Measurements from ENCODE around the gene HSPA1A.
"Not testable (repeated sequence)": the region's sequence is repeated elsewhere in the genome, so short reads cannot be mapped to it uniquely, and the experiment has no call there.

HSPA1A gene

DNA sequence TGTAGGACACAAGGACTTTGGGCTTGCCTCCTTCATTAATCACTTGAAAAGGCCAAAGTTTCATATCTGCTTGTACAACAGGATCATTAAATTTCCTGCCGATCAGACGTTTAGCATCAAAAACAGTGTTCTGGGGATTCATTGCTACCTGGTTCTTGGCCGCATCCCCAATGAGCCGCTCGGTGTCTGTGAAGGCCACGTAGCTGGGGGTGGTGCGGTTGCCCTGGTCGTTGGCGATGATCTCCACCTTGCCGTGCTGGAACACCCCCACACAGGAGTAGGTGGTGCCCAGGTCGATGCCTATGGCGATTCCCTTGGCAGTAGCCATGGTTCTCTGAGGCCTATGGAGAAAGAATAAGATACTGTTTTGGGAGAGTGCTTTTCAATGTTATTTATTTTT is 3.7 kb upstream of the HSPA1A start:
- Histone ChIP-seq H3K9me3 (ENCODE audit: control insufficient read depth in 5 of 5, low read length in 5 of 5) (no peaks in the 10 kb centered on the region), H3K4me3 (ENCODE audit: low read depth in 1 of 5, low read length in 5 of 5) (no peak overlapping the region), H3K4me1 (ENCODE audit: control insufficient read depth in 5 of 5, insufficient read depth in 5 of 5, low read length in 5 of 5) (peaks cover 8 to 14% (median 13%) of the 10 kb centered on the region in 5 donors), H3K27ac (ENCODE audit: low read depth, low read length) (no peak overlapping the region), H3K9ac (ENCODE audit: low read length in 5 of 5) (no peak overlapping the region), H3K27me3 (ENCODE audit: control insufficient read depth in 5 of 5, insufficient read depth in 4 of 5, low read length in 5 of 5) (no peaks in the 10 kb centered on the region), H3K36me3 (ENCODE audit: control insufficient read depth in 5 of 5, insufficient read depth in 5 of 5, low read length in 5 of 5) (no peaks in the 10 kb centered on the region)

DNA sequence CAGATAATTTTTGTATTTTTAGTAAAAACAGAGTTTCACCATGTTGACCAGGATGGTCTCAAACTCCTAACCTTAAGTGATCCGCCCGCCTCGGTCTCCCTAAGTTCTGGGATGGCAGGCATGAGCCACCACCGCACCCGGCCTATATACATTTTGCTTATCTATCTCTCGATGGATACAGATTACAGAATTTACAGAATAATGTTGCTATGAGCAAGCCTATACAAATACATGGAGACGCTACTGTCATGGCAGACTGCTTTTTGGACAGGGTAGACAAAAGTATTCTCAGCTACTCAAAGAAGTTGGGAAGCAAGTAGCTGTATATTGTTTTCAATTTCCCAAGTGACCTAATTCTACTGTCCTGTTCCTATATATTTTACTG is 1.9 kb upstream of the HSPA1A start:
- Histone ChIP-seq H3K36me3 (ENCODE audit: control insufficient read depth in 5 of 5, insufficient read depth in 5 of 5, low read length in 5 of 5) (no peaks in the 10 kb centered on the region), H3K9me3 (ENCODE audit: control insufficient read depth in 5 of 5, low read length in 5 of 5) (no peaks in the 10 kb centered on the region), H3K27me3 (ENCODE audit: control insufficient read depth in 5 of 5, insufficient read depth in 4 of 5, low read length in 5 of 5) (no peaks in the 10 kb centered on the region), H3K4me3 (ENCODE audit: low read depth in 1 of 5, low read length in 5 of 5) (peak overlapping the region in 3 of 5 donors; percentile 37 to 54 (median 49)), H3K4me1 (ENCODE audit: control insufficient read depth in 5 of 5, insufficient read depth in 5 of 5, low read length in 5 of 5) (peaks cover 13 to 25% (median 22%) of the 10 kb centered on the region in 5 donors), H3K27ac (ENCODE audit: low read depth, low read length) (peak overlapping the region; percentile 100), H3K9ac (ENCODE audit: low read length in 5 of 5) (peak overlapping the region; percentile 45 to 98 (median 80))

DNA sequence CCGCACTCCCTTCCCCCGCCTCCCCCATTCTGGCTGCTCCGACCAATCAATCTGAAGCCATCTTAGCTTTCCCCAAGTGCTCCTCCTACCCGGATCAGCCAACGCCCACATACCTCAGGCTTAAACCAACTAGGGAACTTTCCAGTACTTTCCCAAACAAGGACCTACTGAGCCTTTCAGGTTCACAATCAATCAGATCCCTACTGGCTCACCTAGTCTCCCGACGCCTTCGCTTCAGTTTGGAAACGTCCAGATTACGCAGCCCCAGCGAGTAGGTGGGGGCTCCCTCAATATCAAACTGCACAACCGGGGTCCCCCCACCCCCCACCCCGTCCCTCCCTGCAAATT is 692 bp upstream of the HSPA1A start:
- Histone ChIP-seq H3K4me3 (ENCODE audit: low read depth in 1 of 5, low read length in 5 of 5) (peak overlapping the region; percentile 59 to 84 (median 67)), H3K27ac (ENCODE audit: low read depth, low read length) (peak overlapping the region; percentile 100), H3K27me3 (ENCODE audit: control insufficient read depth in 5 of 5, insufficient read depth in 4 of 5, low read length in 5 of 5) (no peaks in the 10 kb centered on the region), H3K9ac (ENCODE audit: low read length in 5 of 5) (peak overlapping the region in 4 of 5 donors; percentile 77 to 93 (median 80)), H3K9me3 (ENCODE audit: control insufficient read depth in 5 of 5, low read length in 5 of 5) (no peaks in the 10 kb centered on the region), H3K4me1 (ENCODE audit: control insufficient read depth in 5 of 5, insufficient read depth in 5 of 5, low read length in 5 of 5) (peaks cover 13 to 36% (median 30%) of the 10 kb centered on the region in 5 donors), H3K36me3 (ENCODE audit: control insufficient read depth in 5 of 5, insufficient read depth in 5 of 5, low read length in 5 of 5) (no peaks in the 10 kb centered on the region)

DNA sequence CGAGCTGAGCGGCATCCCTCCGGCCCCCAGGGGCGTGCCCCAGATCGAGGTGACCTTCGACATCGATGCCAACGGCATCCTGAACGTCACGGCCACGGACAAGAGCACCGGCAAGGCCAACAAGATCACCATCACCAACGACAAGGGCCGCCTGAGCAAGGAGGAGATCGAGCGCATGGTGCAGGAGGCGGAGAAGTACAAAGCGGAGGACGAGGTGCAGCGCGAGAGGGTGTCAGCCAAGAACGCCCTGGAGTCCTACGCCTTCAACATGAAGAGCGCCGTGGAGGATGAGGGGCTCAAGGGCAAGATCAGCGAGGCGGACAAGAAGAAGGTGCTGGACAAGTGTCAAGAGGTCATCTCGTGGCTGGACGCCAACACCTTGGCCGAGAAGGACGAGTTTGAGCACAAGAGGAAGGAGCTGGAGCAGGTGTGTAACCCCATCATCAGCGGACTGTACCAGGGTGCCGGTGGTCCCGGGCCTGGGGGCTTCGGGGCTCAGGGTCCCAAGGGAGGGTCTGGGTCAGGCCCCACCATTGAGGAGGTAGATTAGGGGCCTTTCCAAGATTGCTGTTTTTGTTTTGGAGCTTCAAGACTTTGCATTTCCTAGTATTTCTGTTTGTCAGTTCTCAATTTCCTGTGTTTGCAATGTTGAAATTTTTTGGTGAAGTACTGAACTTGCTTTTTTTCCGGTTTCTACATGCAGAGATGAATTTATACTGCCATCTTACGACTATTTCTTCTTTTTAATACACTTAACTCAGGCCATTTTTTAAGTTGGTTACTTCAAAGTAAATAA is 2.0 kb downstream of the HSPA1A start:
- H3K27me3 ChIP-seq (ENCODE audit: control insufficient read depth in 5 of 5, insufficient read depth in 4 of 5, low read length in 5 of 5); H3K9me3 ChIP-seq (ENCODE audit: control insufficient read depth in 5 of 5, low read length in 5 of 5); H3K36me3 ChIP-seq (ENCODE audit: control insufficient read depth in 5 of 5, insufficient read depth in 5 of 5, low read length in 5 of 5): not testable (repeated sequence)
- Histone ChIP-seq H3K4me3 (ENCODE audit: low read depth in 1 of 5, low read length in 5 of 5) (peak overlapping the region; percentile 69 to 76 (median 69)), H3K27ac (ENCODE audit: low read depth, low read length) (peak overlapping the region; percentile 67), H3K4me1 (ENCODE audit: control insufficient read depth in 5 of 5, insufficient read depth in 5 of 5, low read length in 5 of 5) (peaks cover 13 to 52% (median 46%) of the 10 kb centered on the region in 5 donors), H3K9ac (ENCODE audit: low read length in 5 of 5) (peak overlapping the region; percentile 6 to 75 (median 58))

DNA sequence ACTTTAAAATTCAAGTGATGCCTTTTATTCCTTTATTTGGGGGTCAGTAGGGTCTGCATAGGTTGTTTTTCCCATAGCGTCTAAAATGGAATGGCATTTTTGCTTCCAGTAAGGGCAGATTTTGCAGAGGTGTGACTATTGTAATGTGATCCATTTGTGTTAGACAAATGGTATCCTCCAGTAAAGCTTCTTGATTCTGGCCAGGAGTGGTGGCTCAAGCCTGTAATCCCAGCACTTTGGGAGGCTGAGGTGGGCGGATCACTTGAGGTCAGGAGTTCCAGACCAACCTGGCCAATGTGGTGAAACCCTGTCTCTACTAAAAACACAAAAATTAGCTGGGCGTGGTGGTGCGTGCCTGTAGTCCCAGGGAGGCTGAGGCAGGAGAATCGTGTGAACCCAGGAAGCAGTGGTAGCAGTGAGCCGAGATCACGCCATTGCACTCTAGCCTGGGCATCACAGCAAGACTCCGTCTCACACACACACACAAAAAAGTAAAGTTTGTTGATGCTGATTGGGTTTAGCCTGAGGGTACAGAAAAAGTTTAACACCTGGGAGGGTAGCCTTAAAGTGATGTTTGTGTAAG is 2.7 kb downstream of the HSPA1A start:
- H3K9me3 ChIP-seq (ENCODE audit: control insufficient read depth in 5 of 5, low read length in 5 of 5); H3K36me3 ChIP-seq (ENCODE audit: control insufficient read depth in 5 of 5, insufficient read depth in 5 of 5, low read length in 5 of 5); H3K27me3 ChIP-seq (ENCODE audit: control insufficient read depth in 5 of 5, insufficient read depth in 4 of 5, low read length in 5 of 5): not testable (repeated sequence)
- Histone ChIP-seq H3K4me3 (ENCODE audit: low read depth in 1 of 5, low read length in 5 of 5) (peak overlapping the region; percentile 69 to 76 (median 69)), H3K27ac (ENCODE audit: low read depth, low read length) (peak overlapping the region; percentile 67), H3K9ac (ENCODE audit: low read length in 5 of 5) (peak overlapping the region; percentile 6 to 75 (median 58)), H3K4me1 (ENCODE audit: control insufficient read depth in 5 of 5, insufficient read depth in 5 of 5, low read length in 5 of 5) (peaks cover 13 to 58% (median 51%) of the 10 kb centered on the region in 5 donors)

DNA sequence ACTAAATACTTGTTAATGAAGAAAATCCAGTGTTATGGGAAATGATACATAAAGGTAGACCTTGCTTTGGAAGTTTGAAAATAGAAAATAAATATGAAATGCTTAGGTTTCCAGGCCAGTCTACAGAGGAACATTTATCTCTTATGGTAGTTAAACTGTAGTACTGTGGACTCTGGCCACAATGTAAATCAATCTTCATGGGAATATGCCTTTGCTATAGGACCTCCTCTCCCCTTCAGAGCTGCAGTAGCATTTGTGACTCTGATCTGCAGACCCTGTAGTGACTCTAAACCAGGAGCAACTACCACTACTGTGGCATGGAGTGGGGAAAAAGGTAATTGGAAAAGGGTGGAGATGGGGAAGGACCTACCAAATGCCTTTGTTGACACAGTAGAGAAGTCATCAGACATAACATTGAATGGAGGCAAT is 4.5 kb downstream of the HSPA1A start:
- Histone ChIP-seq H3K27ac (ENCODE audit: low read depth, low read length) (peak overlapping the region; percentile 100), H3K4me3 (ENCODE audit: low read depth in 1 of 5, low read length in 5 of 5) (peak overlapping the region in 1 of 5 donors; percentile 49), H3K4me1 (ENCODE audit: control insufficient read depth in 5 of 5, insufficient read depth in 5 of 5, low read length in 5 of 5) (peaks cover 8 to 55% (median 50%) of the 10 kb centered on the region in 5 donors), H3K9ac (ENCODE audit: low read length in 5 of 5) (peak overlapping the region in 2 of 5 donors; percentile 28 to 57), H3K27me3 (ENCODE audit: control insufficient read depth in 5 of 5, insufficient read depth in 4 of 5, low read length in 5 of 5) (no peaks in the 10 kb centered on the region), H3K36me3 (ENCODE audit: control insufficient read depth in 5 of 5, insufficient read depth in 5 of 5, low read length in 5 of 5) (no peaks in the 10 kb centered on the region), H3K9me3 (ENCODE audit: control insufficient read depth in 5 of 5, low read length in 5 of 5) (no peaks in the 10 kb centered on the region)

DNA sequence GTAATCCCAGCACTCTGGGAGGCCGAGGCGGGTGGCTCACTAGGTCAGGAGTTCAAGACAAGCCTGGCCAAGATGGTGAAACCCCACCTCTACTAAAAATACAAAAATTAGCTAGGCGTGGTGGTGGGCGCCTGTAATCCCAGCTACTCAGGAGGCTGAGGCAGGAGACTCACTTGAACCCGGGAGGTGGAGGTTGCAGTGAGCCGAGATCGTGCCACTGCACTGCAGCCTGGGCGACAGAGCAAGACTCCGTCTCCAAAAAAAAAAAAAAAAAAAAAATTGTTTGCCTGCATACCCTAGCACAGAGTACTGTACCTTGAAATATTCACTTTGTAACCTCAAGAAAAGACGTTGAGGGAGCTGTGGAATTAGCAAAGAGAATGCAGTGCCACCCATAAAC is 5.1 kb downstream of the HSPA1A start:
- not testable (repeated sequence) for H3K9me3 ChIP-seq (ENCODE audit: control insufficient read depth in 5 of 5, low read length in 5 of 5); H3K36me3 ChIP-seq (ENCODE audit: control insufficient read depth in 5 of 5, insufficient read depth in 5 of 5, low read length in 5 of 5); H3K4me3 ChIP-seq (ENCODE audit: low read depth in 1 of 5, low read length in 5 of 5); H3K27me3 ChIP-seq (ENCODE audit: control insufficient read depth in 5 of 5, insufficient read depth in 4 of 5, low read length in 5 of 5)
- Histone ChIP-seq H3K27ac (ENCODE audit: low read depth, low read length) (peak overlapping the region; percentile 100), H3K4me1 (ENCODE audit: control insufficient read depth in 5 of 5, insufficient read depth in 5 of 5, low read length in 5 of 5) (peaks cover 9 to 57% (median 50%) of the 10 kb centered on the region in 5 donors), H3K9ac (ENCODE audit: low read length in 5 of 5) (peak overlapping the region in 1 of 5 donors; percentile 66)

DNA sequence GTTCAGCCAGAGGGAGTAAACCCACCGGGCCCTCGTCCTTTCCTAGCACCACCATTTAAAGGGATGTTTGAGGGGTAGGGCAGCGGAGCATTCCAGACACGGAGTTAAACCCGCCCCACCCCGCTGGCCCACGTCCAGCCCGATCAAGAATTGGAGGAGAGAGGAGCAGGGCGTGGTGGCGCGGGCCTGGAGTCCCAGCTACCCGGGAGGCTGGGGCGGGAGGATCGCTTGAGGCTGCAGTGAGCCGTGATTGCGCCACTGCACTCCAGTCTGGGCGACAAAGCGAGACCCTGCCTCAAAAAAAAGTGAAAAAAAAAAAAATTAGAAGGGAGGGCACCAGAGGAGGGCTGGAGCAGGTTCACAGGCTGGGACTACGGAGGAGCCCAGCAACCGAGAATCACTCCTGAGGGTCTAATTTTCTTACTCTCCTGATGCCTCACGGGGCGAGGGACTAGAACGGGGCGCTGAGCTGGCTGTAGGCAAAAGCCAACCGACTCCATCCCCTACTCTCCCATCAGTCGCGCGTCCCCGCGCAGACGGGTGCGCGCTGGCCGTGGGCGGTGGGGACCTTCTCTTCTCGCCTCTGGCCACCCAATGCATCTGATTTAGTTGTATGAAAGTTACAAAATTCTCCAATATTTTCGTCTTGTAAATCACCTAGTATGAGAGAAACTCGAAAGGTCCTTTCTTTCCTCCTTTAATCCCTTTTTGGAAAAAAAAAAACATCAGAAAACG is 6.1 kb downstream of the HSPA1A start:
- H3K9ac ChIP-seq (ENCODE audit: low read length in 5 of 5) = peak overlapping the region; percentile 36 to 95 (median 79)
- peak overlapping the region; percentile 57 to 79 (median 75) for H3K4me3 ChIP-seq (ENCODE audit: low read depth in 1 of 5, low read length in 5 of 5)
- H3K27ac ChIP-seq (ENCODE audit: low read depth, low read length) = peak overlapping the region; percentile 100
- H3K9me3 ChIP-seq (ENCODE audit: control insufficient read depth in 5 of 5, low read length in 5 of 5) = no peaks in the 10 kb centered on the region
- peaks cover 9 to 65% (median 54%) of the 10 kb centered on the region in 5 donors for H3K4me1 ChIP-seq (ENCODE audit: control insufficient read depth in 5 of 5, insufficient read depth in 5 of 5, low read length in 5 of 5)
- no peaks in the 10 kb centered on the region for H3K27me3 ChIP-seq (ENCODE audit: control insufficient read depth in 5 of 5, insufficient read depth in 4 of 5, low read length in 5 of 5)
- no peaks in the 10 kb centered on the region for H3K36me3 ChIP-seq (ENCODE audit: control insufficient read depth in 5 of 5, insufficient read depth in 5 of 5, low read length in 5 of 5)

DNA sequence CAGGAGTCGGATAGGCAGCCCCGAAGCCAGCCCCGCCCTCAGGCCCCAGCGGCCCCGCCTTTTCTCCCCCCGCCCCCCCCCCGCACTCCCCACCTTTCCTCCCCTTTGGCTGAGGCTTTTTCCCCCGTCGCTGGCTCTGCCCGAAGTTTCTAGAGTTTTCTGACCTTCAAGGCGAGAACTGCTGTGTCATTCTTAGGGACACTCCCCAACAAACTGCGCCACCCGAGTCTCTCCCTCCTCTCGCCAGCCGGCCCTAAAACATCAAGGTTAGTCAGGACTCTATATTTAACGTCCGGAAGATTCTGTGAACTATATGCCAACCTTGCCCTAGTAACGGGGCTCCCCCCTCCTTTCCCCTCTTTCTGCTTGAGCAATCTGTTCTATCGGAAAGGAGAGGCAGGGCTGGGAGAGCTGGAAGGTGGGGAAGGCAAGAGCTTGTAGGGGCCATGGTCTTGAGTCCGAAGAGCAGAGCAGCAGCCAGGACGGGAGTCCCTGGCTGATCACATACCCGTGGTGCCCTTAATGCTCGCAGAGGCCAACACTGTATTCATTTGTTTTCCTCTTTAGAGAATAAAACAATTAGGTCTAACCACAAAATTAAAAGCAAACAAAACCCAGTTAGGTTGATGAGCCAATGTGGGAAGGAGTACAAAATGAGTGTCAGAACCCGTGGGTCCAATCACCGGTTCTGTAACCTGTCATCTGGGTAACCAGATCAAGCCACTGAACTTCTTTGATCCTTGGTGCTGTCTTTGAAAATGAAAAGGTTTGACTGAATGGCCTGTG is 6.9 kb downstream of the HSPA1A start:
- peak overlapping the region; percentile 100 for H3K27ac ChIP-seq (ENCODE audit: low read depth, low read length)
- no peaks in the 10 kb centered on the region for H3K36me3 ChIP-seq (ENCODE audit: control insufficient read depth in 5 of 5, insufficient read depth in 5 of 5, low read length in 5 of 5)
- peak overlapping the region; percentile 58 to 84 (median 79) for H3K4me3 ChIP-seq (ENCODE audit: low read depth in 1 of 5, low read length in 5 of 5)
- H3K4me1 ChIP-seq (ENCODE audit: control insufficient read depth in 5 of 5, insufficient read depth in 5 of 5, low read length in 5 of 5) = peaks cover 14 to 69% (median 60%) of the 10 kb centered on the region in 5 donors
- peaks cover 0 to 4% (median 0%) of the 10 kb centered on the region in 5 donors for H3K27me3 ChIP-seq (ENCODE audit: control insufficient read depth in 5 of 5, insufficient read depth in 4 of 5, low read length in 5 of 5)
- peak overlapping the region; percentile 77 to 97 (median 92) for H3K9ac ChIP-seq (ENCODE audit: low read length in 5 of 5)
- H3K9me3 ChIP-seq (ENCODE audit: control insufficient read depth in 5 of 5, low read length in 5 of 5) = no peaks in the 10 kb centered on the region

All from subcutaneous abdominal adipose tissue (tissue), 5 donors.